SK-N-MC (cell line): Measurements from ENCODE around the gene ZC2HC1B.
A peak's percentile ranks its signal among the peaks of the same experiment; 100 is the strongest.

Experiments
- EZH2 ChIP-seq: fragments of 200-600 bp; sonication (generic); IDR thresholded peaks from one replicate; pipeline ENCODE4 v1.6.1; 2017; ENCODE audit warnings: antibody characterized with exemption
- POLR2AphosphoS5 ChIP-seq: IDR thresholded peaks from 2 replicates; pipeline ENCODE4 v1.6.1; 2012; ENCODE audit warnings: mild to moderate bottlenecking, low read depth, low read length, borderline replicate concordance

- TF ChIP-seq POLR2AphosphoS5: peak; percentile 95
- TF ChIP-seq EZH2: no peak
Measured at GRCh38 chr6:143842902-143843676, 21.2 kb upstream of the ZC2HC1B start, which contains the start of gene LTV1.
